ENCODE measurements around the gene PCDH9.

Gene PCDH9

GRCh38 chr13:66313413-66313812 lies 916.7 kb downstream of the PCDH9 start:
- TF ChIP-seq FOXP2 (optimal IDR thresholded peaks at IDR 0.05; ENCODE audit: borderline replicate concordance, extremely low read depth, extremely low read length, insufficient read depth) = no peak
- no peak for TF ChIP-seq TAF1 (IDR thresholded peaks at IDR 0.05; ENCODE audit: borderline replicate concordance, insufficient read depth, low read length)
- no peak for TF ChIP-seq POLR2AphosphoS5 (IDR thresholded peaks at IDR 0.05; ENCODE audit: low read depth, low read length)
- TF ChIP-seq SIN3A (IDR thresholded peaks at IDR 0.05; ENCODE audit: borderline replicate concordance, insufficient read depth, low read length) = no peak
- TF ChIP-seq, protein P1, sequence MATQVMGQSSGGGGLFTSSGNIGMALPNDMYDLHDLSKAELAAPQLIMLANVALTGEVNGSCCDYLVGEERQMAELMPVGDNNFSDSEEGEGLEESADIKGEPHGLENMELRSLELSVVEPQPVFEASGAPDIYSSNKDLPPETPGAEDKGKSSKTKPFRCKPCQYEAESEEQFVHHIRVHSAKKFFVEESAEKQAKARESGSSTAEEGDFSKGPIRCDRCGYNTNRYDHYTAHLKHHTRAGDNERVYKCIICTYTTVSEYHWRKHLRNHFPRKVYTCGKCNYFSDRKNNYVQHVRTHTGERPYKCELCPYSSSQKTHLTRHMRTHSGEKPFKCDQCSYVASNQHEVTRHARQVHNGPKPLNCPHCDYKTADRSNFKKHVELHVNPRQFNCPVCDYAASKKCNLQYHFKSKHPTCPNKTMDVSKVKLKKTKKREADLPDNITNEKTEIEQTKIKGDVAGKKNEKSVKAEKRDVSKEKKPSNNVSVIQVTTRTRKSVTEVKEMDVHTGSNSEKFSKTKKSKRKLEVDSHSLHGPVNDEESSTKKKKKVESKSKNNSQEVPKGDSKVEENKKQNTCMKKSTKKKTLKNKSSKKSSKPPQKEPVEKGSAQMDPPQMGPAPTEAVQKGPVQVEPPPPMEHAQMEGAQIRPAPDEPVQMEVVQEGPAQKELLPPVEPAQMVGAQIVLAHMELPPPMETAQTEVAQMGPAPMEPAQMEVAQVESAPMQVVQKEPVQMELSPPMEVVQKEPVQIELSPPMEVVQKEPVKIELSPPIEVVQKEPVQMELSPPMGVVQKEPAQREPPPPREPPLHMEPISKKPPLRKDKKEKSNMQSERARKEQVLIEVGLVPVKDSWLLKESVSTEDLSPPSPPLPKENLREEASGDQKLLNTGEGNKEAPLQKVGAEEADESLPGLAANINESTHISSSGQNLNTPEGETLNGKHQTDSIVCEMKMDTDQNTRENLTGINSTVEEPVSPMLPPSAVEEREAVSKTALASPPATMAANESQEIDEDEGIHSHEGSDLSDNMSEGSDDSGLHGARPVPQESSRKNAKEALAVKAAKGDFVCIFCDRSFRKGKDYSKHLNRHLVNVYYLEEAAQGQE (IDR thresholded peaks at IDR 0.05; ENCODE audit: insufficient read depth in 1 of 2, low read depth in 2 of 2, low read length in 2 of 2) = no peak

DNA sequence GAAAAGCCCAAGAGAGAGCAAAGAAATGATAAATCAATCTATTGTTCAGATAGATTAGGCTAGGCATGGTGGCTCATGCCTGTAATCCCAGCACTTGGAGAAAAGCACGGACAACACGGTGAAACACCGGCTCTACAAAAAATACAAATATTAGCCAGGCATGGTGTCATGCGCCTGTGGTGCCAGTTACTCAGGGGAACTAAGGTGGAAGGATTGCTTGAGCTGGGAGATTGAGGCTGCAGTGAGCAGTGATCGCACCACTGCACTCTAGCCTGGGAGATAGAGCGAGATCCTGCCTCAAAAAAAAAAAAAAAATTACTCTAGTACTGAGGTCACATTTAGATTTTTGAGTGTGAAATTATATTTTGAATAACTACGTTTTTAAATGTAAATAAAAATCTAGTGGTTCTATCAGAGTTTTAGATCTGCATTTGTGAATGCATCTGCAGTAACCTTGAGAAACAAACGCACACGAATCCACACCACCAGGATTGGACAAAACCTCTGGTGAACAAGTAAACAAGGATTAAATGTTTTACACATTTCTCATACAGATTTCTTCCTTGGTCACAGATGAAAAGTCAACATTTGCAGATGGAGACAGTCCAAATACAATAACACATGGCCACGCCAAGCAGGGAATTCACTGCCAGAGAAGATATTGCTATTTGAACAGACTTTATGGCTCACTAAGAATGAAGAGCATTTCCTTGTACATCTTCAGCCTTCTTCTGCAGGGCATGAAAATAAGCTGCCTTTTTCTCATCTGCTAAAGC lies 917.6 kb downstream of the PCDH9 start:
- TF ChIP-seq TAF1 (IDR thresholded peaks at IDR 0.05; ENCODE audit: borderline replicate concordance, insufficient read depth, low read length) = no peak
- TF ChIP-seq, protein P1 (IDR thresholded peaks at IDR 0.05; ENCODE audit: insufficient read depth in 1 of 2, low read depth in 2 of 2, low read length in 2 of 2) = no peak
- no peak for TF ChIP-seq FOXP2 (optimal IDR thresholded peaks at IDR 0.05; ENCODE audit: borderline replicate concordance, extremely low read depth, extremely low read length, insufficient read depth)
- TF ChIP-seq POLR2AphosphoS5 (IDR thresholded peaks at IDR 0.05; ENCODE audit: low read depth, low read length) = no peak
- no peak for TF ChIP-seq SIN3A (IDR thresholded peaks at IDR 0.05; ENCODE audit: borderline replicate concordance, insufficient read depth, low read length)

GRCh38 chr13:66305961-66306617 lies 924.0 kb downstream of the PCDH9 start:
- no peak for TF ChIP-seq SIN3A (IDR thresholded peaks at IDR 0.05; ENCODE audit: borderline replicate concordance, insufficient read depth, low read length)
- TF ChIP-seq POLR2AphosphoS5 (IDR thresholded peaks at IDR 0.05; ENCODE audit: low read depth, low read length) = no peak
- TF ChIP-seq TAF1 (IDR thresholded peaks at IDR 0.05; ENCODE audit: borderline replicate concordance, insufficient read depth, low read length) = no peak
- TF ChIP-seq, protein P1 (IDR thresholded peaks at IDR 0.05; ENCODE audit: insufficient read depth in 1 of 2, low read depth in 2 of 2, low read length in 2 of 2) = no peak
- TF ChIP-seq FOXP2 (optimal IDR thresholded peaks at IDR 0.05; ENCODE audit: borderline replicate concordance, extremely low read depth, extremely low read length, insufficient read depth) = no peak

DNA sequence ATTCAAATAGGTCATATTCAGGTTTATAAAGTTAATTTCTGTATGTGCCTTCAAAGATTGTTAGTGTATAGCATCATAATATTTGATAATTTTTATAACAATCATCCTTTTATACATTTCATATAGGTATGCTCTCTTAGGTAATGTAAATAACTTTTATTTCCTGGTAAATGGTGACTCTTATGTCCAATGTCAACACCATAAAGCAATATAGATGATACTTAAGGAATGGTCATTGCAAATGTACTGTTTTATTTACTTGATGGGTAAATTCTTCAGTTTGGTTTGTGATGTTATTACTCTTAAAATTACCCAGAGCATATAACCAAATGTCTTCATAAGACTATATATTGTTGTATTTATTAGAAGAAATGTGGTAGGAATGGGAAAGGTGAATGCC lies 928.7 kb downstream of the PCDH9 start:
- no peak for TF ChIP-seq POLR2AphosphoS5 (IDR thresholded peaks at IDR 0.05; ENCODE audit: low read depth, low read length)
- TF ChIP-seq FOXP2 (optimal IDR thresholded peaks at IDR 0.05; ENCODE audit: borderline replicate concordance, extremely low read depth, extremely low read length, insufficient read depth) = no peak
- no peak for TF ChIP-seq TAF1 (IDR thresholded peaks at IDR 0.05; ENCODE audit: borderline replicate concordance, insufficient read depth, low read length)
- TF ChIP-seq SIN3A (IDR thresholded peaks at IDR 0.05; ENCODE audit: borderline replicate concordance, insufficient read depth, low read length) = no peak
- TF ChIP-seq, protein P1 (IDR thresholded peaks at IDR 0.05; ENCODE audit: insufficient read depth in 1 of 2, low read depth in 2 of 2, low read length in 2 of 2) = no peak
